ENCODE measurements around the gene PARG. TPM values are rescaled to one million over a fixed set of nuclear protein-coding genes. Genes with fewer than 3 reads are reported as not detected.
"Not testable (repeated sequence)": the region's sequence is repeated elsewhere in the genome, so short reads cannot be mapped to it uniquely, and the experiment has no call there.

Gene PARG
- total RNA-seq, 1 donor from 2014 or later, result 22.2 TPM

GRCh38 chr10:49781247-49781646 lies 160.6 kb downstream of the PARG start:
- Histone ChIP-seq H3K27ac (no peak overlapping the region), H3K36me3 (no peaks in the 10 kb centered on the region), H3K4me3 (no peak overlapping the region), H3K27me3 (peaks cover 4% of the 10 kb centered on the region), H3K4me1 (no peaks in the 10 kb centered on the region), H3K9me3 (no peaks in the 10 kb centered on the region)
- DNase-seq (no peak), ATAC-seq (no peak)
- intact Hi-C loops (cut with DNase I), result no loop called here
- TF ChIP-seq, protein P1, sequence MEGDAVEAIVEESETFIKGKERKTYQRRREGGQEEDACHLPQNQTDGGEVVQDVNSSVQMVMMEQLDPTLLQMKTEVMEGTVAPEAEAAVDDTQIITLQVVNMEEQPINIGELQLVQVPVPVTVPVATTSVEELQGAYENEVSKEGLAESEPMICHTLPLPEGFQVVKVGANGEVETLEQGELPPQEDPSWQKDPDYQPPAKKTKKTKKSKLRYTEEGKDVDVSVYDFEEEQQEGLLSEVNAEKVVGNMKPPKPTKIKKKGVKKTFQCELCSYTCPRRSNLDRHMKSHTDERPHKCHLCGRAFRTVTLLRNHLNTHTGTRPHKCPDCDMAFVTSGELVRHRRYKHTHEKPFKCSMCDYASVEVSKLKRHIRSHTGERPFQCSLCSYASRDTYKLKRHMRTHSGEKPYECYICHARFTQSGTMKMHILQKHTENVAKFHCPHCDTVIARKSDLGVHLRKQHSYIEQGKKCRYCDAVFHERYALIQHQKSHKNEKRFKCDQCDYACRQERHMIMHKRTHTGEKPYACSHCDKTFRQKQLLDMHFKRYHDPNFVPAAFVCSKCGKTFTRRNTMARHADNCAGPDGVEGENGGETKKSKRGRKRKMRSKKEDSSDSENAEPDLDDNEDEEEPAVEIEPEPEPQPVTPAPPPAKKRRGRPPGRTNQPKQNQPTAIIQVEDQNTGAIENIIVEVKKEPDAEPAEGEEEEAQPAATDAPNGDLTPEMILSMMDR (IDR thresholded peaks at IDR 0.05), result no peak

GRCh38 chr10:49778197-49778596 lies 163.6 kb downstream of the PARG start:
- TF ChIP-seq, protein P1 (IDR thresholded peaks at IDR 0.05), result no peak
- H3K36me3 ChIP-seq, result no peaks in the 10 kb centered on the region
- H3K27ac ChIP-seq, result no peak overlapping the region
- intact Hi-C loops (cut with DNase I), result no loop called here
- ATAC-seq, result no peak
- H3K9me3 ChIP-seq, result no peaks in the 10 kb centered on the region
- peaks cover 8% of the 10 kb centered on the region for H3K27me3 ChIP-seq
- H3K4me1 ChIP-seq, result no peaks in the 10 kb centered on the region
- DNase-seq, result no peak
- H3K4me3 ChIP-seq, result no peak overlapping the region

DNA sequence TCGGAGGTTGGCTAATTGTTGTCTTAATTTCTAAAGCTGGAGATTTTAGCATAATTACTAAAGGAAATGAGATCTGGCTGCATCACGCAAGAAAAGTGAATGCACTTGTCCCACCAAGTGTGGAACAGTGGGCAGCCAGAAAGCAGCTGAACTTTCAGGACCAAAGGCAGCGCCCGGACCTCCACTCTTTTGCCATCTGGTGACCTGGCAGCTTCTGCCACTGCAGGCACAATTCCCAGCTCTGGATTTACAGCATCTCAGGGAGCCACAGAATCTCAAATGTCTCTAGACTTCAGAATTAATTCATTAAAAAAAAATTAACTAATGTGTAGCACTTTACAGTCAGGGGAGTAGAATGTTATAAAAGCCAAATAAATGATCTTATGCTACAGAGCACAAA lies 165.0 kb downstream of the PARG start:
- Histone ChIP-seq H3K27me3 (peaks cover 13% of the 10 kb centered on the region), H3K4me3 (no peak overlapping the region), H3K4me1 (no peaks in the 10 kb centered on the region), H3K36me3 (no peaks in the 10 kb centered on the region), H3K9me3 (no peaks in the 10 kb centered on the region), H3K27ac (no peak overlapping the region)
- intact Hi-C loops (cut with DNase I), result no loop called here
- TF ChIP-seq, protein P1 (IDR thresholded peaks at IDR 0.05), result no peak
- no peak for ATAC-seq
- DNase-seq, result no peak

DNA sequence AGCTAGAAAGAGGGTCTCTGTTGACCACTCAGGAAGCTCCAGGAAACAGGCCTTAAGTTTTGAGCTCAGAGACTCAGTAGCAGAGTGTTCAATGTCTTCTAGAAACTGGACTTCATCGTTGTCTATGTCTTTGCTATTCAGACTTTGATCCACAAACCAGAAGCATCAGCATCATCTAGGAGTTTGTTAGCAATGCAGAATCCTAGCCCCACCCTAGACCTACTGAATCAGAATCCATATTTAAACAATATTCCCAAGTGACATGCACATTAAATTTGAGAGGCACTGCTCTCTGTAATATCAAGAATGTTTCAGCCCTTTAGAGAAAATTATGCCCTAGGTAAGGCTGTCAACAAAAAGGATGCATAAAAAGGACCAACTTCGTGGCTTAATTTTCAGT lies 166.8 kb downstream of the PARG start:
- H3K9me3 ChIP-seq, result no peaks in the 10 kb centered on the region
- DNase-seq (no peak), ATAC-seq (no peak)
- TF ChIP-seq, protein P1 (IDR thresholded peaks at IDR 0.05), result no peak
- H3K4me3 ChIP-seq, result no peak overlapping the region
- no peaks in the 10 kb centered on the region for H3K4me1 ChIP-seq
- intact Hi-C loops (cut with DNase I), result no loop called here
- H3K36me3 ChIP-seq, result no peaks in the 10 kb centered on the region
- peaks cover 18% of the 10 kb centered on the region for H3K27me3 ChIP-seq
- H3K27ac ChIP-seq, result no peak overlapping the region

- H3K27ac ChIP-seq; ATAC-seq; H3K9me3 ChIP-seq; intact Hi-C loops (cut with DNase I); H3K4me1 ChIP-seq; DNase-seq; H3K36me3 ChIP-seq; H3K4me3 ChIP-seq: not testable (repeated sequence)
- peaks cover 33% of the 10 kb centered on the region for H3K27me3 ChIP-seq
These were observed 168.9 kb downstream of the PARG start for GRCh38 chr10:49772944-49773343.

DNA sequence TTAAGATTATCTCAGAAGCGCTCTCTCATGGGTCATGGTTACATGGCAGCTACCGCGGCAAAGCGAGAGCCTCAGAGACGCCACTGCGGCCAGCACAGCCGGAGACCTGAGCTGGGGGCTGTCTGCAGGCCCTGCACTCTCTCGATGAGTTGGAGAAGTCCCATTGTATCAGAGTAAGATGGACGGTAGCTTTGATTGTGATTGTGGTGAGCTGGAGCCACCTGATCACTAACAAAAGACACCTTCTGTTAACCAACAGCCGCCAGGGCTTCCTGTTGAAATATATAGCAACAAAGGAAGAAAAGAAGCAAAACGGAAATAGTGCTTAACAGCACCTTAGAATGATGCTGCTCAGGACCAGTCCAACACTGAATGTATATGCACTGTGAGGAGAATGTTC lies 170.8 kb downstream of the PARG start:
- H3K27ac ChIP-seq; H3K4me3 ChIP-seq; H3K4me1 ChIP-seq; DNase-seq; ATAC-seq; H3K36me3 ChIP-seq; intact Hi-C loops (cut with DNase I); H3K9me3 ChIP-seq: not testable (repeated sequence)
- peaks cover 51% of the 10 kb centered on the region for H3K27me3 ChIP-seq

DNA sequence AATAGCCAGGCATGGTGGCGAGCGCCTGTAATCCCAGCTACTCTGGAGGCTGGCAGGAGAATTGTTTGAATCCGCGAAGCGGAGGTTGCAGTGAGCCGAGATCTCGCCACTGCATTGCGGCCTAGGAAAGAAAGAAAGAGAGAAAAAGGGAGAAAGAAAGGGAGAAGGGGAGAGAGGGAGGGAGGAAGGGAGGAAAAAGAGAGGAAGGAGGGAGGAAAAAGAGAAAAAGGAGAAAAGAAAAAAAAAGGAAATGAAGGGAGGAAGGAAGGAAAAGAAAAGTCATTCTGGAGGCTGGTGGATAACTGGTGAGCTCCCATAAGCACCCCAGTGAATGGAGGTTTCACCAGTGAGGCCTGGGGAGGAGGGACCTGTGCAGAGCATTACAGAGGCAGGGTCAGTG lies 172.1 kb downstream of the PARG start:
- H3K9me3 ChIP-seq, result no peaks in the 10 kb centered on the region
- H3K4me3 ChIP-seq, result no peak overlapping the region
- H3K4me1 ChIP-seq, result no peaks in the 10 kb centered on the region
- no peaks in the 10 kb centered on the region for H3K36me3 ChIP-seq
- ATAC-seq (no peak), DNase-seq (no peak)
- H3K27me3 ChIP-seq, result peaks cover 50% of the 10 kb centered on the region
- TF ChIP-seq, protein P1 (IDR thresholded peaks at IDR 0.05), result no peak
- no peak overlapping the region for H3K27ac ChIP-seq
- intact Hi-C loops (cut with DNase I), result no loop called here
